KMS-11 (cell line): ENCODE data around the gene STAM.

ENCODE experiments used
- H2AFZ ChIP-seq: fragments of 200-600 bp; sonication (generic); 2 replicates; pipeline ENCODE4 v1.6.1; 2016; ENCODE audit warnings: antibody characterized with exemption, mixed run types, low read depth
- H3K27ac ChIP-seq: fragments of 200-600 bp; sonication (generic); 2 replicates; pipeline ENCODE4 v1.6.1; 2016; ENCODE audit warnings: mild to moderate bottlenecking, mixed run types
- H3K27me3 ChIP-seq: fragments of 200-600 bp; sonication (generic); 2 replicates; pipeline ENCODE4 v1.6.1; 2017; ENCODE audit warnings: mild to moderate bottlenecking, low read depth, mixed run types, moderate library complexity; ENCODE audit not compliant: insufficient read depth
- H3K36me3 ChIP-seq: fragments of 200-600 bp; sonication (generic); 2 replicates; pipeline ENCODE4 v1.6.1; 2017; ENCODE audit warnings: mild to moderate bottlenecking, mixed run types; ENCODE audit not compliant: insufficient read depth
- H3K4me1 ChIP-seq: fragments of 200-600 bp; sonication (generic); 2 replicates; pipeline ENCODE4 v1.6.1; 2016; ENCODE audit warnings: mild to moderate bottlenecking, low read depth, mixed run types; ENCODE audit not compliant: poor library complexity, severe bottlenecking
- H3K4me2 ChIP-seq: fragments of 200-600 bp; sonication (generic); 2 replicates; pipeline ENCODE4 v1.7.0; 2016; ENCODE audit warnings: mild to moderate bottlenecking, mixed run types
- H3K4me3 ChIP-seq: fragments of 200-600 bp; sonication (generic); IDR thresholded peaks from 2 replicates; pipeline ENCODE4 v1.6.1; 2017; ENCODE audit warnings: low read depth, low read length, mixed read lengths; ENCODE audit not compliant: insufficient read depth
- H3K79me2 ChIP-seq: fragments of 200-600 bp; sonication (generic); 2 replicates; pipeline ENCODE4 v1.6.1; 2016; ENCODE audit warnings: low read depth, mixed run types; ENCODE audit not compliant: insufficient read depth
- H3K9ac ChIP-seq: fragments of 200-600 bp; sonication (generic); 2 replicates; pipeline ENCODE4 v1.6.1; 2016; ENCODE audit warnings: mild to moderate bottlenecking, mixed run types
- H4K20me1 ChIP-seq: fragments of 200-600 bp; sonication (generic); 2 replicates; pipeline ENCODE4 v1.6.1; 2016; ENCODE audit warnings: mild to moderate bottlenecking, mixed run types; ENCODE audit not compliant: insufficient read depth
- CTCF ChIP-seq: fragments of 200-600 bp; sonication (generic); conservative IDR thresholded peaks from 2 replicates; pipeline ENCODE4 v1.6.1; 2017; ENCODE audit warnings: low read depth, mild to moderate bottlenecking, antibody characterized with exemption, low read length, moderate library complexity, mixed read lengths

Gene STAM

GRCh38 chr10:17648243-17649035 lies 4.5 kb downstream of the STAM start:
- peaks cover 11% of the 10 kb centered on the region for H3K4me1 ChIP-seq
- no peaks in the 10 kb centered on the region for H3K36me3 ChIP-seq
- H3K79me2 ChIP-seq, result peaks cover 89% of the 10 kb centered on the region
- H3K4me2 ChIP-seq, result no peak overlapping the region
- no peak overlapping the region for H3K4me3 ChIP-seq
- no peak for TF ChIP-seq CTCF
- no peaks in the 10 kb centered on the region for H3K27me3 ChIP-seq
- no peak overlapping the region for H3K27ac ChIP-seq
- no peak overlapping the region for H2AFZ ChIP-seq
- H3K9ac ChIP-seq, result no peak overlapping the region
- peaks cover 4% of the 10 kb centered on the region; the same call in 1 of the 2 replicates for H4K20me1 ChIP-seq

GRCh38 chr10:17649052-17649451 lies 5.1 kb downstream of the STAM start:
- Histone ChIP-seq H4K20me1 (peaks cover 4% of the 10 kb centered on the region; the same call in 1 of the 2 replicates), H3K27me3 (no peaks in the 10 kb centered on the region), H3K27ac (no peak overlapping the region), H2AFZ (no peak overlapping the region), H3K4me2 (no peak overlapping the region), H3K4me1 (peaks cover 11% of the 10 kb centered on the region), H3K4me3 (no peak overlapping the region), H3K36me3 (no peaks in the 10 kb centered on the region), H3K79me2 (peaks cover 92% of the 10 kb centered on the region), H3K9ac (no peak overlapping the region)
- no peak for TF ChIP-seq CTCF

GRCh38 chr10:17649836-17650235 lies 5.9 kb downstream of the STAM start:
- Histone ChIP-seq H3K4me2 (no peak overlapping the region), H4K20me1 (peaks cover 4% of the 10 kb centered on the region; the same call in 1 of the 2 replicates), H3K4me1 (peaks cover 11% of the 10 kb centered on the region), H3K36me3 (no peaks in the 10 kb centered on the region), H3K4me3 (no peak overlapping the region), H3K27me3 (no peaks in the 10 kb centered on the region), H3K9ac (no peak overlapping the region), H2AFZ (no peak overlapping the region), H3K79me2 (peaks cover 92% of the 10 kb centered on the region), H3K27ac (no peak overlapping the region)
- TF ChIP-seq CTCF, result no peak

GRCh38 chr10:17650416-17650815 lies 6.5 kb downstream of the STAM start:
- no peak overlapping the region for H3K27ac ChIP-seq
- no peak overlapping the region for H3K4me2 ChIP-seq
- no peak overlapping the region for H3K4me3 ChIP-seq
- H3K27me3 ChIP-seq, result no peaks in the 10 kb centered on the region
- no peaks in the 10 kb centered on the region for H3K36me3 ChIP-seq
- no peak for TF ChIP-seq CTCF
- peaks cover 4% of the 10 kb centered on the region; the same call in 1 of the 2 replicates for H4K20me1 ChIP-seq
- H3K4me1 ChIP-seq, result peaks cover 5% of the 10 kb centered on the region
- no peak overlapping the region for H3K9ac ChIP-seq
- H2AFZ ChIP-seq, result no peak overlapping the region
- peaks cover 92% of the 10 kb centered on the region for H3K79me2 ChIP-seq
